PFSK-1 (cell line): ENCODE measurements around the gene BAHCC1.

Experiments
- FOXP2 ChIP-seq: optimal IDR thresholded peaks from 2 replicates; pipeline ENCODE3; 2011; ENCODE audit warnings: borderline replicate concordance, control low read depth, inconsistent platforms; ENCODE audit not compliant: insufficient read depth; ENCODE audit errors: extremely low read length, extremely low read depth
- POLR2AphosphoS5 ChIP-seq: IDR thresholded peaks from 2 replicates; pipeline ENCODE4 v1.6.1; 2012; ENCODE audit warnings: low read depth, mild to moderate bottlenecking, control low read depth, low read length, moderate library complexity
- SIN3A ChIP-seq: IDR thresholded peaks from 2 replicates; pipeline ENCODE4 v1.6.1; 2012; ENCODE audit warnings: mild to moderate bottlenecking, low read length, moderate library complexity, borderline replicate concordance; ENCODE audit not compliant: insufficient read depth
- TAF1 ChIP-seq: IDR thresholded peaks from 2 replicates; pipeline ENCODE4 v1.6.1; 2012; ENCODE audit warnings: low read length, control low read depth, borderline replicate concordance; ENCODE audit not compliant: insufficient read depth
- TF ChIP-seq, protein P1 (sequence below), 2 experiments: IDR thresholded peaks; 2 replicates each; pipeline versions ENCODE4 v1.6.1 to v1.8.0; 2011 to 2012; ENCODE audit warnings: low read depth in 2 of 2, low read length in 2 of 2, control low read depth in 1 of 2, inconsistent platforms in 1 of 2, mild to moderate bottlenecking in 1 of 2, moderate library complexity in 1 of 2; ENCODE audit not compliant: insufficient read depth in 1 of 2

The BAHCC1 gene

DNA sequence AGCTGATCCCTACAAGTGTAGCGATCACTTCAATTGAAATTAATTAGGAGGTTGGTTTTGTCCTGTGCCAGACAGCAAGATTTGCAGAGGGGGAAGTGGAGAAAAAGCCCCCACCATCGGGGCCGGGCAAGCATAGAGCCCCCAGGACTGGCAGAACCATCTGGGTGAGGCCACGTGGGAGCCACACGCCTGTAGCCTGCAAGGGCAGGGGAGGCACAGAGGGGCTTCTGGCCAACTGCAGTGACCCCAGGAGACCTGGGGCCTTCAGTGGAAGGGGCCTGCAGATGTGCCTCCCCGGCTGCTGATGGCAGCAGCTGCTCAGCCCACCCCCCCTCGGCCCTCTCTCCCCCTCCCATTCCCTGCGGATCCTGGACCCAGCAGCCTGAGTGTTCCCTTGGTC is 54.1 kb downstream of the BAHCC1 start:
- TF ChIP-seq SIN3A (no peak), POLR2AphosphoS5 (no peak), TAF1 (no peak), FOXP2 (no peak)
- TF ChIP-seq, protein P1, sequence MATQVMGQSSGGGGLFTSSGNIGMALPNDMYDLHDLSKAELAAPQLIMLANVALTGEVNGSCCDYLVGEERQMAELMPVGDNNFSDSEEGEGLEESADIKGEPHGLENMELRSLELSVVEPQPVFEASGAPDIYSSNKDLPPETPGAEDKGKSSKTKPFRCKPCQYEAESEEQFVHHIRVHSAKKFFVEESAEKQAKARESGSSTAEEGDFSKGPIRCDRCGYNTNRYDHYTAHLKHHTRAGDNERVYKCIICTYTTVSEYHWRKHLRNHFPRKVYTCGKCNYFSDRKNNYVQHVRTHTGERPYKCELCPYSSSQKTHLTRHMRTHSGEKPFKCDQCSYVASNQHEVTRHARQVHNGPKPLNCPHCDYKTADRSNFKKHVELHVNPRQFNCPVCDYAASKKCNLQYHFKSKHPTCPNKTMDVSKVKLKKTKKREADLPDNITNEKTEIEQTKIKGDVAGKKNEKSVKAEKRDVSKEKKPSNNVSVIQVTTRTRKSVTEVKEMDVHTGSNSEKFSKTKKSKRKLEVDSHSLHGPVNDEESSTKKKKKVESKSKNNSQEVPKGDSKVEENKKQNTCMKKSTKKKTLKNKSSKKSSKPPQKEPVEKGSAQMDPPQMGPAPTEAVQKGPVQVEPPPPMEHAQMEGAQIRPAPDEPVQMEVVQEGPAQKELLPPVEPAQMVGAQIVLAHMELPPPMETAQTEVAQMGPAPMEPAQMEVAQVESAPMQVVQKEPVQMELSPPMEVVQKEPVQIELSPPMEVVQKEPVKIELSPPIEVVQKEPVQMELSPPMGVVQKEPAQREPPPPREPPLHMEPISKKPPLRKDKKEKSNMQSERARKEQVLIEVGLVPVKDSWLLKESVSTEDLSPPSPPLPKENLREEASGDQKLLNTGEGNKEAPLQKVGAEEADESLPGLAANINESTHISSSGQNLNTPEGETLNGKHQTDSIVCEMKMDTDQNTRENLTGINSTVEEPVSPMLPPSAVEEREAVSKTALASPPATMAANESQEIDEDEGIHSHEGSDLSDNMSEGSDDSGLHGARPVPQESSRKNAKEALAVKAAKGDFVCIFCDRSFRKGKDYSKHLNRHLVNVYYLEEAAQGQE (IDR thresholded peaks at IDR 0.05; ENCODE audit: insufficient read depth in 1 of 2, low read depth in 2 of 2, low read length in 2 of 2), result no peak

DNA sequence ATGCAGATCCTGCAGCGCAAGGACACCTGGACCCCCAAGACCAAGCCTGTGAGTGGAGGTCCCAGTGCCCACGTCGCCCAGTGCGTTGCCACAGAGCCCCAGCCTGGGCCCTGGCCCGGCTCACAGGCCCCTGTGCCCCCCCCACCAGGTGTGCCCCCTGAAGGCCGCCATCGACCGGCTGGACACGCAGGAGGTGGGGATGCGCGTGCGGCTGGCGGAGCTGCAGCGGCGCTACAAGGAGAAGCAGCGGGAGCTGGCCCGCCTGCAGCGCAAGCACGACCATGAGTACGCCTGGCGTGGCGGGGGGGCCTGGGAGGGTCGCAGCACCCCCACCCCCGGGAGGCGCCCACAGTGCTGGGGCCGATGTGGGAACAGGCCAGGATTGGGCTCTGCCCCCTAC is 56.6 kb downstream of the BAHCC1 start:
- TF ChIP-seq SIN3A (no peak), FOXP2 (no peak), TAF1 (no peak), POLR2AphosphoS5 (no peak)
- TF ChIP-seq, protein P1 (IDR thresholded peaks at IDR 0.05; ENCODE audit: insufficient read depth in 1 of 2, low read depth in 2 of 2, low read length in 2 of 2), result no peak

DNA sequence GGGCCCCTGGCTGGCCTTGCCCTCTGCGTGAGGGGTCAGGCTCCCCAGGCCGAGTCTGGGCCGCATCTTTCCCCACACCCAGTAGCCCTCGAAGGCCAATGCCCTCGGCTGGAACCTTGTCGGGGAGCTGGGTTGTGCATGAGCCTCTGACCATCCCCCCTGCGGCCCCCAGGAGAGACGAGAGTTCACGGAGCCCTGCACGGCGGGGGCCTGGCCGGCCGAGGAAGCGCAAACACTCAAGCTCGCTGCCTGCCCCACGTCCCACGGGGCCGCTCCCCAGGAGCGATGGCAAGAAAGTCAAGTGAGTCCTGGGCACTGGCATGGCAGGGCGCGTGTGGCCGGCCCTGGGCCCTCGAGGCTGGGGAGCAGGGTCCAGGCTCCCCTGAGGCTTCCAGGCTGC is 57.3 kb downstream of the BAHCC1 start:
- no peak for TF ChIP-seq FOXP2
- TF ChIP-seq POLR2AphosphoS5, result no peak
- TF ChIP-seq, protein P1 (IDR thresholded peaks at IDR 0.05; ENCODE audit: insufficient read depth in 1 of 2, low read depth in 2 of 2, low read length in 2 of 2), result no peak
- no peak for TF ChIP-seq TAF1
- TF ChIP-seq SIN3A, result no peak

DNA sequence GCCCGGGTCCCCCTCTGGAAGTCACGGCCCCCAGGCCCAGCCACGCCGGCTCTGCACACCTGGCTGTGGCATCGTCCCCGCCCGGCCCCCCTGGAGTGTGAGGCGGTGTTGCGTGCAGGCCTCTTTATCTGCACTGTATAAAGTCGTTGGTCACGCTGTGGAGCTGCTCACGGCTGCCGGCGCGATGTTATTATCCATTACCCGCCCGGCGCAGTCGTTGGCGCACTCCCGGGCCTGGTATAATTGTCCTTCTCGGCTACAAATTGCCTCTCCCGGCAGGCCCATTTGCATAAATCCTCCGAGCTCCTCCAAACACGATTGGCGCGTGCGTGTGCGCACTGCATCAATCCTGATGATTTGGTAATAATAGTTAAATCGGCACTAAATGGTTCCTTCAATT is 57.8 kb downstream of the BAHCC1 start:
- TF ChIP-seq FOXP2 (no peak), POLR2AphosphoS5 (no peak), TAF1 (no peak), SIN3A (no peak)
- TF ChIP-seq, protein P1 (IDR thresholded peaks at IDR 0.05; ENCODE audit: insufficient read depth in 1 of 2, low read depth in 2 of 2, low read length in 2 of 2), result no peak

DNA sequence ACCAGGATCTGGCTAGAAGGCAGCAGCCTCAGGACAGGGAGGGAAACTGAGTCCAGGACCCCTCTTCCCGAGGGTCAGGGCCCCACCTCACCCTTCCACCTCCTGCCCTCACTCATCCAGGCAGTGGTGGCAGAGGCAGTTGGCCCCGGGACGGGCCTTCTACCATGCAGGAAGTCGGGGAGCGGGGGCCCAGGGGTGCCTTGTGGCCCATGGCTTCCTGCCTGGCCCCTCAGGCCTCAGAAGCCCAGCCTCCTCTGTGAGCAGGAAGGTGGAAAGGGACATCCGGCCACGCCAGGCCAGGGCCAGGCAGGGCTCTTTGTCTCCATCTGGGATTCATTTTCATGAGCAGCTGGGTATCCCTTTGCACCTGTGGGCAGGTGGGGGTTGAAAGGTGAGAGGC is 58.5 kb downstream of the BAHCC1 start:
- TF ChIP-seq TAF1, result no peak
- TF ChIP-seq POLR2AphosphoS5, result no peak
- TF ChIP-seq SIN3A, result no peak
- TF ChIP-seq FOXP2, result no peak
- TF ChIP-seq, protein P1 (IDR thresholded peaks at IDR 0.05; ENCODE audit: insufficient read depth in 1 of 2, low read depth in 2 of 2, low read length in 2 of 2), result no peak
